Measurements from ENCODE around the gene CFAP65. TPM values are rescaled to one million over a fixed set of nuclear protein-coding genes. Genes with fewer than 3 reads are reported as not detected.

Gene CFAP65
- polyA plus RNA-seq, 3 donors = not detected

DNA sequence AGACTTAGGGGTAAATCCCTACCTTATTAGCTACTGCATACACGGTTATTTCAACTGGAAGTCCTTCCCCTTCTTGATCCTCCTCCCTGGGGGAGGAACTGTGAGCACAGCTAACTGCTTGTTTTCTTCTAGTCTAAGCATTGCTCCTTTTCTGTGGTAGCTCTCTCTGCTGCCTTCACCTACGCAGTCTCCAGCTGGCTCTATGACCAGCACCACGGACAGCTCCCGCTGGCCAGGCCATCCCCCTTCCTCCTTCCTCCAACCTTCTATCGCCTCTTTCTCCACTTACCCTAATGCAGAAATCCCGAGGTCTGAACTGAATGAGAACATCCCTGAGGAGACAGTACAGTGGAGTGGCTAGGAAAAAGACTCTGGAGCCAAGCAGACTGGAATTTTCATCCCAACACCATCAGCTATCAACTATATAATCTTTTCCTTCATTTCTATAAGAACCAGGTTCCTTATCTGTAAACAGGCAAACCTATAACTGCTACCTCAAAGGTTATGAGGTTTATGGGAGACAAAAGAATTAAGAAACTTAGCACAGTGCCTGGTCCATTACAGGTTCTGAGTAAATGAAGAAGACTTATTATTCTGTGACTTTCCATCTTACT lies 4.7 kb upstream of the CFAP65 start:
- no peaks in the 10 kb centered on the region for H3K9me3 ChIP-seq (replicated peaks in 1 of 2; ENCODE audit: control insufficient read depth in 1 of 2, insufficient read depth in 1 of 2, low read length in 2 of 2)
- Mint-ChIP-seq H3K9me3 (peaks cover 0 to 2% (median 0%) of the 10 kb centered on the region in 7 donors), H3K4me1 (peaks cover 5% of the 10 kb centered on the region), H3K4me3 (peak overlapping the region in 1 of 2 donors; percentile 44), H3K27ac (no peak overlapping the region), H3K36me3 (no peaks in the 10 kb centered on the region), H3K27me3 (ENCODE audit: low read depth in 3 of 3) (peaks cover 48 to 53% (median 51%) of the 10 kb centered on the region in 3 donors)
- no peaks in the 10 kb centered on the region for H3K79me2 ChIP-seq (ENCODE audit: insufficient read depth, low read length)
- H3K27me3 ChIP-seq (ENCODE audit: control insufficient read depth in 2 of 2, insufficient read depth in 2 of 2, low read length in 2 of 2) = peaks cover 20 to 44% of the 10 kb centered on the region in 2 donors
- intact Hi-C loops (cut with micrococcal nuclease) = no loop called here
- DNase-seq = no peak
- no peak overlapping the region for H2AFZ ChIP-seq (ENCODE audit: insufficient read depth, low read depth, low read length, poor library complexity, severe bottlenecking)
- 14% methylated on average over 3 of the region's 6 CpGs for WGBS (ENCODE audit: insufficient coverage)
- TF ChIP-seq, protein P1, sequence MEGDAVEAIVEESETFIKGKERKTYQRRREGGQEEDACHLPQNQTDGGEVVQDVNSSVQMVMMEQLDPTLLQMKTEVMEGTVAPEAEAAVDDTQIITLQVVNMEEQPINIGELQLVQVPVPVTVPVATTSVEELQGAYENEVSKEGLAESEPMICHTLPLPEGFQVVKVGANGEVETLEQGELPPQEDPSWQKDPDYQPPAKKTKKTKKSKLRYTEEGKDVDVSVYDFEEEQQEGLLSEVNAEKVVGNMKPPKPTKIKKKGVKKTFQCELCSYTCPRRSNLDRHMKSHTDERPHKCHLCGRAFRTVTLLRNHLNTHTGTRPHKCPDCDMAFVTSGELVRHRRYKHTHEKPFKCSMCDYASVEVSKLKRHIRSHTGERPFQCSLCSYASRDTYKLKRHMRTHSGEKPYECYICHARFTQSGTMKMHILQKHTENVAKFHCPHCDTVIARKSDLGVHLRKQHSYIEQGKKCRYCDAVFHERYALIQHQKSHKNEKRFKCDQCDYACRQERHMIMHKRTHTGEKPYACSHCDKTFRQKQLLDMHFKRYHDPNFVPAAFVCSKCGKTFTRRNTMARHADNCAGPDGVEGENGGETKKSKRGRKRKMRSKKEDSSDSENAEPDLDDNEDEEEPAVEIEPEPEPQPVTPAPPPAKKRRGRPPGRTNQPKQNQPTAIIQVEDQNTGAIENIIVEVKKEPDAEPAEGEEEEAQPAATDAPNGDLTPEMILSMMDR (IDR thresholded peaks at IDR 0.05) = no peak
- no peaks in the 10 kb centered on the region for H4K20me1 ChIP-seq (ENCODE audit: insufficient read depth, low read length)
- H3K9ac ChIP-seq (ENCODE audit: insufficient read depth, low read length, poor library complexity, severe bottlenecking) = no peak overlapping the region
- H3K4me2 ChIP-seq (replicated peaks; ENCODE audit: extremely low read depth, low read length, poor library complexity, severe bottlenecking) = no peak overlapping the region
- H3K4me3 ChIP-seq (replicated peaks in 1 of 3; ENCODE audit: low read depth in 2 of 3, low read length in 3 of 3) = no peak overlapping the region
- no peaks in the 10 kb centered on the region for H3K4me1 ChIP-seq (ENCODE audit: control insufficient read depth in 1 of 2, insufficient read depth in 2 of 2, low read length in 2 of 2)
- no peak overlapping the region for H3K27ac ChIP-seq (ENCODE audit: low read depth in 1 of 2, low read length in 2 of 2)
- no peaks in the 10 kb centered on the region for H3K36me3 ChIP-seq (replicated peaks in 1 of 2; ENCODE audit: control insufficient read depth in 1 of 2, insufficient read depth in 2 of 2, low read length in 2 of 2)

DNA sequence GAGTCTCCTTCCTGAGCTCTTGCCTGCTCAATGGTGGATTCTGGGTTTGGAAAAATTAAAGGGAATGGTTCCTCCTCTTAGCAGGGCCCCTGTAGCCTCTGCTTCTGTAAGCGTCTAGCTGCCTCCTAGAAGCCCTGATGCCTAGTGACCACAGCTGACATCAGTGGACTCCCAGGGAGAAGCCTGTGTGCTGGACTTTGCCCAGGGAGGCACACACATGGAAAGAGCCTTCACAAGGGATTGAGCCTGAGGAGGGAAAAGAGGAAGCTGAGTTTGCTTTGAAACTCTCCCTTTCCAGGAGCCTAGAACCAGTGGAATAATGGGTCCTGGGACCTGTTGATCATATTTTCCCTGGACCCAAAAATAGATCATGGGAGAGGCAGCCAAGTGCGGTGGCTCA lies 1.4 kb upstream of the CFAP65 start:
- WGBS (ENCODE audit: insufficient coverage) = 57% methylated on average over 1 of the region's 2 CpGs
- Mint-ChIP-seq H3K27me3 (ENCODE audit: low read depth in 3 of 3) (peaks cover 52 to 56% (median 53%) of the 10 kb centered on the region in 3 donors), H3K4me3 (peak overlapping the region in 1 of 2 donors; percentile 7), H3K9me3 (peaks cover 0 to 3% (median 0%) of the 10 kb centered on the region in 7 donors), H3K4me1 (peaks cover 6% of the 10 kb centered on the region), H3K27ac (no peak overlapping the region), H3K36me3 (no peaks in the 10 kb centered on the region)
- H3K79me2 ChIP-seq (ENCODE audit: insufficient read depth, low read length) = no peaks in the 10 kb centered on the region
- H4K20me1 ChIP-seq (ENCODE audit: insufficient read depth, low read length) = no peaks in the 10 kb centered on the region
- TF ChIP-seq, protein P1 (IDR thresholded peaks at IDR 0.05) = no peak
- no peak overlapping the region for H3K4me2 ChIP-seq (replicated peaks; ENCODE audit: extremely low read depth, low read length, poor library complexity, severe bottlenecking)
- no peaks in the 10 kb centered on the region for H3K36me3 ChIP-seq (replicated peaks in 1 of 2; ENCODE audit: control insufficient read depth in 1 of 2, insufficient read depth in 2 of 2, low read length in 2 of 2)
- no peak overlapping the region for H3K4me3 ChIP-seq (replicated peaks in 1 of 3; ENCODE audit: low read depth in 2 of 3, low read length in 3 of 3)
- H3K9me3 ChIP-seq (replicated peaks in 1 of 2; ENCODE audit: control insufficient read depth in 1 of 2, insufficient read depth in 1 of 2, low read length in 2 of 2) = no peaks in the 10 kb centered on the region
- peaks cover 36 to 55% of the 10 kb centered on the region in 2 donors for H3K27me3 ChIP-seq (ENCODE audit: control insufficient read depth in 2 of 2, insufficient read depth in 2 of 2, low read length in 2 of 2)
- H3K27ac ChIP-seq (ENCODE audit: low read depth in 1 of 2, low read length in 2 of 2) = no peak overlapping the region
- H3K4me1 ChIP-seq (ENCODE audit: control insufficient read depth in 1 of 2, insufficient read depth in 2 of 2, low read length in 2 of 2) = no peaks in the 10 kb centered on the region
- no peak for DNase-seq
- no peak overlapping the region for H3K9ac ChIP-seq (ENCODE audit: insufficient read depth, low read length, poor library complexity, severe bottlenecking)
- H2AFZ ChIP-seq (ENCODE audit: insufficient read depth, low read depth, low read length, poor library complexity, severe bottlenecking) = no peak overlapping the region
- intact Hi-C loops (cut with micrococcal nuclease) = no loop called here
